Gastrocnemius medialis (tissue), 4 donors: ENCODE results near the gene LEKR1. TPM values are rescaled to one million over a fixed set of nuclear protein-coding genes. Genes with fewer than 3 reads are reported as not detected.
"Not testable (repeated sequence)": the region's sequence is repeated elsewhere in the genome, so short reads cannot be mapped to it uniquely, and the experiment has no call there.

Source experiments
- ATAC-seq, 2 donors: fragments of 150-250 bp; one replicate each; pipeline ENCODE4 v1.9.1; 2016
- DNase-seq, 2 donors: peaks; one replicate each; pipeline ENCODE4 v3.0.0-alpha.2; 2019
- H3K27ac ChIP-seq, 4 donors: fragments of 200-600 bp; sonication (generic); 1 replicate in 1 of 4; 2 replicates in 3 of 4; pipeline ENCODE4 v1.5.1; 2016 to 2018; ENCODE audit warnings: mild to moderate bottlenecking in 2 of 4, moderate library complexity in 1 of 4
- H3K27me3 ChIP-seq, 3 donors: fragments of 200-600 bp; sonication (generic) in 2 of 3; 1 replicate in 1 of 3; 2 replicates in 2 of 3; pipeline versions ENCODE4 v1.5.1 to v1.6.0; 2016 to 2019; ENCODE audit warnings: mild to moderate bottlenecking in 1 of 3, moderate library complexity in 1 of 3
- H3K36me3 ChIP-seq, 2 donors: fragments of 200-600 bp; sonication (generic) in 1 of 2; one replicate each; pipeline ENCODE4 v1.5.1; 2017 to 2018
- H3K4me1 ChIP-seq, 2 donors: fragments of 200-600 bp; sonication (generic) in 1 of 2; one replicate each; pipeline ENCODE4 v1.5.1; 2016 to 2017; ENCODE audit warnings: mild to moderate bottlenecking in 2 of 2
- H3K4me3 ChIP-seq, 4 donors: fragments of 200-600 bp; sonication (generic) in 3 of 4; 1 replicate in 1 of 4; 2 replicates in 3 of 4; pipeline ENCODE4 v1.5.1; 2016 to 2019; ENCODE audit warnings: mild to moderate bottlenecking in 2 of 4
- H3K9me3 ChIP-seq, 3 donors: fragments of 200-600 bp; sonication (generic) in 2 of 3; 1 replicate in 1 of 3; 2 replicates in 2 of 3; pipeline ENCODE4 v1.5.1; 2016 to 2019
- CTCF ChIP-seq, 5 experiments: fragments of 450-650 bp in 3 of 5; fragments of 200-600 bp in 2 of 5; sonication (generic) in 2 of 5; IDR thresholded peaks in 4 of 5; conservative IDR thresholded peaks in 1 of 5; 1 replicate in 4 of 5; 2 replicates in 1 of 5; pipeline ENCODE4 v1.5.1; 2016 to 2019; ENCODE audit warnings: antibody characterized with exemption in 5 of 5, mild to moderate bottlenecking in 3 of 5, moderate library complexity in 3 of 5
- POLR2A ChIP-seq, 2 donors: fragments of 450-650 bp; IDR thresholded peaks; one replicate each; pipeline ENCODE4 v1.6.1; 2017; ENCODE audit warnings: antibody characterized with exemption in 2 of 2, mild to moderate bottlenecking in 2 of 2, moderate library complexity in 2 of 2
- in situ Hi-C, 4 donors: fragments of 200-750 bp; cut with MboI; loops; one replicate each; pipeline versions ENCODE4 v1.15.0 to v1.8.0; 2017; ENCODE audit warnings: low sequenced_read_pairs in 4 of 4
- intact Hi-C: fragments of 100-400 bp; cut with DNase I; formaldehyde crosslinking; loops from one replicate; pipeline ENCODE4 v1.15.1; 2023; ENCODE audit warnings: low total_unique reads
- total RNA-seq, 4 donors: library from RNA; depleted of rRNA; stranded (reverse); fragments of >200 nt; gene quantifications; one replicate each; pipeline versions ENCODE4 v1.1.0 to v1.2.3, GENCODE V29; 2016

The LEKR1 gene
- total RNA-seq, 4 donors from 2014 or later: 0.20 to 0.56 TPM; not detected in 2

DNA sequence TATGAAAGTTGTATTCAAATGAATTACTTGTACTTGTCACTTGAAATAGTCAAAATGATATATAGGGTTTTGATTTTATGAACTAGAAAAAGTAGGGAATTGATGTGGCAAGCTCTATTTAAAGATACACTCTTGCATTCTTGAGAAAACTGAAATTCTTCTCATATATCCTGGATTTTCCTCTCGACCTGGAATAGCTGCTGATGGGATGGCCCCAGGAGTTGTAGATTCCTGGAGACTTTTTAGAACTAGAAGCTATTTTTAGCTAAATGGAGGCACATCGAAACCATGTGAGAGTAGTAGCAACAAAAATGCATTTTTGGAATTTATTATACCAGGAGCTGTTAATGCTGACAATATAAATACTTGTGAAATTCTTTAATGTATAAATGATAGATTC is 125.9 kb downstream of the LEKR1 start:
- ATAC-seq: no peak
- intact Hi-C loops (no loop called here), in situ Hi-C loops (no loop called here)
- H3K4me1 ChIP-seq: no peaks in the 10 kb centered on the region
- no peaks in the 10 kb centered on the region for H3K9me3 ChIP-seq
- TF ChIP-seq POLR2A (IDR thresholded peaks at IDR 0.05): no peak
- no peak for TF ChIP-seq CTCF (IDR thresholded peaks at IDR 0.05 in 4 of 5, conservative IDR thresholded peaks at IDR 0.05 in 1 of 5)
- H3K4me3 ChIP-seq: no peak overlapping the region
- no peaks in the 10 kb centered on the region for H3K27me3 ChIP-seq
- H3K27ac ChIP-seq: no peak overlapping the region
- DNase-seq: no peak
- no peaks in the 10 kb centered on the region for H3K36me3 ChIP-seq

GRCh38 chr3:156957715-156958114 is 131.6 kb downstream of the LEKR1 start:
- TF ChIP-seq POLR2A (IDR thresholded peaks at IDR 0.05) (no peak), CTCF (IDR thresholded peaks at IDR 0.05 in 4 of 5, conservative IDR thresholded peaks at IDR 0.05 in 1 of 5) (no peak)
- Histone ChIP-seq H3K9me3 (no peaks in the 10 kb centered on the region), H3K27ac (no peak overlapping the region), H3K36me3 (no peaks in the 10 kb centered on the region), H3K4me1 (no peaks in the 10 kb centered on the region), H3K4me3 (no peak overlapping the region), H3K27me3 (no peaks in the 10 kb centered on the region)
- ATAC-seq: no peak
- no peak for DNase-seq
- in situ Hi-C loops: no loop called here
- intact Hi-C loops: no loop called here

DNA sequence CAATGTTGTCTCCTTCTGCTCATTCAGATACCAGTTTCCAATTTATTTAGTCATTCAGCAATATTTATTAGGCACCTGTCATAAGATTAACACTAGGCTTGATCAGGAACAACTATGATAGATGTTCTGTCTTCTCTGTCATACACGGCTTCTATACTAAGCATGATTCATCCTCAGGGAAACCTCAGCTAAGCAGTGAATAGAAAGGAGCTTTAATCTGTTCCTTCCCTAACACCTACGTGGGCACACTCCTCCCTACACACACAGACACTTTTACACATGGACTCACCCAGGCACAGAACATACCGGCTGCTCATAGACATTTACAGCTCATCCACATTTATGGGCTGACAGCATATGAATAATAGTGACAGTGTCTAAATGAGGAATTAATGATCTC is 136.9 kb downstream of the LEKR1 start:
- in situ Hi-C loops (no loop called here), intact Hi-C loops (no loop called here)
- no peak overlapping the region for H3K27ac ChIP-seq

DNA sequence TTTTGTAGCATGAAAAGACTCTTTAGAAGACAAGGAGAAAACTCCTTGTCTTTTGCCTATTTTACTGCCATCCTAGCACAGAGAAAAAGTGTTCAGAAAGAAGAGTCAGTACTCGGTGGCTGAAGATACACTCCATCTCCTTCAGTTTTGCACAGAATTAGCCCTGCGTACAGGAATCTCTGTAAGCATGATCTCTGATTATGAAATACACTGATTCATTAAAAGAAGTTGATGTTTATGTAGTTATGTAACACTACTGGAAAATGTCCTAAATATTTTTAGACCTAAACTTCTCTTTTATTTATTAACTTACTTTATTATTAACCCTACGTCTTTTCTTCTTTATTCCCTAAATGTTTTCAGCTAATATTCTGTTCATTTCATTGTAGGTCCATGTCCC is 138.4 kb downstream of the LEKR1 start:
- H3K27me3 ChIP-seq: no peaks in the 10 kb centered on the region
- H3K4me3 ChIP-seq: no peak overlapping the region
- no peaks in the 10 kb centered on the region for H3K4me1 ChIP-seq
- no peak for TF ChIP-seq CTCF (IDR thresholded peaks at IDR 0.05 in 4 of 5, conservative IDR thresholded peaks at IDR 0.05 in 1 of 5)
- no peak for TF ChIP-seq POLR2A (IDR thresholded peaks at IDR 0.05)
- no peak for DNase-seq
- H3K27ac ChIP-seq: no peak overlapping the region
- intact Hi-C loops (no loop called here), in situ Hi-C loops (no loop called here)
- ATAC-seq: no peak
- H3K36me3 ChIP-seq: no peaks in the 10 kb centered on the region
- H3K9me3 ChIP-seq: no peaks in the 10 kb centered on the region

More for the DNA sequence above, 136.9 kb downstream of the LEKR1 start:
- Histone ChIP-seq H3K4me1 (no peaks in the 10 kb centered on the region), H3K4me3 (no peak overlapping the region), H3K27me3 (no peaks in the 10 kb centered on the region), H3K9me3 (no peaks in the 10 kb centered on the region), H3K36me3 (no peaks in the 10 kb centered on the region)
- no peak for TF ChIP-seq POLR2A (IDR thresholded peaks at IDR 0.05)
- no peak for TF ChIP-seq CTCF (IDR thresholded peaks at IDR 0.05 in 4 of 5, conservative IDR thresholded peaks at IDR 0.05 in 1 of 5)
- no peak for DNase-seq
- ATAC-seq: no peak

- intact Hi-C loops: not testable (repeated sequence)
Measured at GRCh38 chr3:156966349-156966748, 140.2 kb downstream of the LEKR1 start.

More at GRCh38 chr3:156966349-156966748, 140.2 kb downstream of the LEKR1 start:
- H3K9me3 ChIP-seq, H3K4me1 ChIP-seq, H3K27ac ChIP-seq, DNase-seq, ATAC-seq, H3K27me3 ChIP-seq, H3K4me3 ChIP-seq, in situ Hi-C loops, H3K36me3 ChIP-seq: not testable (repeated sequence)
